Gastroesophageal sphincter (tissue), 3 donors: ENCODE results near the gene ZNF750.

Source experiments
- POLR2A ChIP-seq, 2 donors: fragments of 450-650 bp; IDR thresholded peaks; one replicate each; pipeline ENCODE4 v1.6.1; 2017; ENCODE audit warnings: antibody characterized with exemption in 2 of 2, mild to moderate bottlenecking in 2 of 2, moderate library complexity in 1 of 2
- POLR2AphosphoS5 ChIP-seq: sonication (generic); formaldehyde crosslinking; IDR thresholded peaks from one replicate; pipeline ENCODE4 v1.6.1; 2017; ENCODE audit warnings: antibody characterized with exemption
- TF ChIP-seq, protein P1 (sequence below), 4 experiments: fragments of 200-600 bp in 2 of 4; fragments of 450-650 bp in 2 of 4; sonication (generic) in 1 of 4; IDR thresholded peaks; one replicate each; pipeline ENCODE4 v1.5.1; 2017 to 2019; ENCODE audit warnings: antibody characterized with exemption in 4 of 4, mild to moderate bottlenecking in 2 of 4, moderate library complexity in 2 of 4

DNA sequence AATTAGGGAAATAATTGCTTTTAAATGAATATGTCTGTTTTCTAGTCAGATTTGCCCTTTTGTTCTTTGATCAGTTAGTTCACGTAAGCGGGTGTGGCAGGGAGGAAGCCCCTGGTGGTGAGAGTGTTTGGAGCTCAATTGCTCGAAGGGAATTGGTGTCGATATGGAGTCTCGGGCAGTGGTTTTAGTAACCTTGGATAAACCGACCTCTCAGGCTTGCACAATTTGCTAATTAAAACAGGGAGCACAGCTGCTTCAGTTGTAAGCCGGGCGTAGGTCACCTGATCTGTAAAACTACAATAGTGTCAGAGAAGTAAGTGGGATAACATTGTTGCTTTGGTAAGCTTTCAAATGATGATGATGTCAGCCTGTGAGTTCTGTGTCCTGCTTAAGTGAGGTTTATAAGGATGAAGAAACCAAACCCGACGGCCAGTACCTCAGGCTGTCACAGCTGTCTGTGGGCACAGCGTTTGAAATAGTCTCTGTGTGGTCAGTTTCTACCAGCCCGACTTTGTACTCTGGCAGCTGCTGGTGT, 2.9 kb downstream of the ZNF750 start:
- TF ChIP-seq POLR2AphosphoS5 (no peak), POLR2A (IDR thresholded peaks at IDR 0.05) (no peak)
- TF ChIP-seq, protein P1, sequence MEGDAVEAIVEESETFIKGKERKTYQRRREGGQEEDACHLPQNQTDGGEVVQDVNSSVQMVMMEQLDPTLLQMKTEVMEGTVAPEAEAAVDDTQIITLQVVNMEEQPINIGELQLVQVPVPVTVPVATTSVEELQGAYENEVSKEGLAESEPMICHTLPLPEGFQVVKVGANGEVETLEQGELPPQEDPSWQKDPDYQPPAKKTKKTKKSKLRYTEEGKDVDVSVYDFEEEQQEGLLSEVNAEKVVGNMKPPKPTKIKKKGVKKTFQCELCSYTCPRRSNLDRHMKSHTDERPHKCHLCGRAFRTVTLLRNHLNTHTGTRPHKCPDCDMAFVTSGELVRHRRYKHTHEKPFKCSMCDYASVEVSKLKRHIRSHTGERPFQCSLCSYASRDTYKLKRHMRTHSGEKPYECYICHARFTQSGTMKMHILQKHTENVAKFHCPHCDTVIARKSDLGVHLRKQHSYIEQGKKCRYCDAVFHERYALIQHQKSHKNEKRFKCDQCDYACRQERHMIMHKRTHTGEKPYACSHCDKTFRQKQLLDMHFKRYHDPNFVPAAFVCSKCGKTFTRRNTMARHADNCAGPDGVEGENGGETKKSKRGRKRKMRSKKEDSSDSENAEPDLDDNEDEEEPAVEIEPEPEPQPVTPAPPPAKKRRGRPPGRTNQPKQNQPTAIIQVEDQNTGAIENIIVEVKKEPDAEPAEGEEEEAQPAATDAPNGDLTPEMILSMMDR (IDR thresholded peaks at IDR 0.05): no peak
